Astrocyte (in vitro differentiated cells and primary cell): ENCODE measurements around the gene KBTBD2.
"Not testable (repeated sequence)": the region's sequence is repeated elsewhere in the genome, so short reads cannot be mapped to it uniquely, and the experiment has no call there.

Experiments
- EZH2 ChIP-seq: IDR thresholded peaks from 2 replicates; pipeline ENCODE4 v1.6.1; 2012; ENCODE audit warnings: mild to moderate bottlenecking, low read length, inconsistent platforms; ENCODE audit not compliant: insufficient read depth
- TF ChIP-seq, protein P1 (sequence below): IDR thresholded peaks from 2 replicates; pipeline ENCODE4 v1.5.1; 2011; ENCODE audit warnings: low read depth, mild to moderate bottlenecking, inconsistent platforms, low read length, moderate library complexity; ENCODE audit not compliant: insufficient read depth

DNA sequence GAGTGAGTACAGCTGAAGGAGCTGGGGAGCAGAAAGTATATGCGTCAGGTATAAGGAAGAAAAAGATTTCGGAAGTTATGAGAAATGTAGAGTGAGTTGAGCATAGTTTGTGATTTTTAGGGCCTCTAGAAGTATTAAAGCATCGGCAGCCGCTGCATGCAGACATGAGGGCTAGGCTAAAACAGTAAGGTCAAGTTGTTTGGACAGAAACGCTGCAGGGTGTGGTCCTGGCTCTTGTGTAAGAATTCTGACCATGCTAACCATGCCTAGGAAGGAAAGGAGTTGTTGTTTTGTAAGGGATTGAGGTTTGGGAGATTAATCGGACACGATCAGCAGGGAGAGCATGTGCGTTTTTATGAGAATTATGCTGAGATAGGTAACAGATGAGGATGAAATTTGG lies 51.7 kb downstream of the KBTBD2 start:
- TF ChIP-seq, protein P1, sequence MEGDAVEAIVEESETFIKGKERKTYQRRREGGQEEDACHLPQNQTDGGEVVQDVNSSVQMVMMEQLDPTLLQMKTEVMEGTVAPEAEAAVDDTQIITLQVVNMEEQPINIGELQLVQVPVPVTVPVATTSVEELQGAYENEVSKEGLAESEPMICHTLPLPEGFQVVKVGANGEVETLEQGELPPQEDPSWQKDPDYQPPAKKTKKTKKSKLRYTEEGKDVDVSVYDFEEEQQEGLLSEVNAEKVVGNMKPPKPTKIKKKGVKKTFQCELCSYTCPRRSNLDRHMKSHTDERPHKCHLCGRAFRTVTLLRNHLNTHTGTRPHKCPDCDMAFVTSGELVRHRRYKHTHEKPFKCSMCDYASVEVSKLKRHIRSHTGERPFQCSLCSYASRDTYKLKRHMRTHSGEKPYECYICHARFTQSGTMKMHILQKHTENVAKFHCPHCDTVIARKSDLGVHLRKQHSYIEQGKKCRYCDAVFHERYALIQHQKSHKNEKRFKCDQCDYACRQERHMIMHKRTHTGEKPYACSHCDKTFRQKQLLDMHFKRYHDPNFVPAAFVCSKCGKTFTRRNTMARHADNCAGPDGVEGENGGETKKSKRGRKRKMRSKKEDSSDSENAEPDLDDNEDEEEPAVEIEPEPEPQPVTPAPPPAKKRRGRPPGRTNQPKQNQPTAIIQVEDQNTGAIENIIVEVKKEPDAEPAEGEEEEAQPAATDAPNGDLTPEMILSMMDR, result not testable (repeated sequence)
- TF ChIP-seq EZH2, result not testable (repeated sequence)
